HepG2 (cell line): ENCODE results near the gene RPL18. TPM values are rescaled to one million over a fixed set of nuclear protein-coding genes. Genes with fewer than 3 reads are reported as not detected.

Source experiments
- ARNTL ChIP-seq: sonication (generic); formaldehyde crosslinking; IDR thresholded peaks from 2 replicates; pipeline ENCODE4 v1.4.0; 2020; ENCODE audit warnings: mild to moderate bottlenecking, missing genetic modification reagents
- CBX1 ChIP-seq: IDR thresholded peaks from one replicate; pipeline ENCODE4 v1.6.1; 2016; ENCODE audit warnings: antibody characterized with exemption, low read depth
- FOXM1 ChIP-seq: sonication (generic); formaldehyde crosslinking; IDR thresholded peaks from 2 replicates; pipeline ENCODE4 v1.5.0; 2020; ENCODE audit warnings: missing genetic modification reagents
- KDM3A ChIP-seq: IDR thresholded peaks from 2 replicates; pipeline ENCODE4 v1.6.1; 2018; ENCODE audit warnings: low read depth, missing compliant biosample characterization
- NR2F2 ChIP-seq: IDR thresholded peaks from 2 replicates; pipeline ENCODE4 v1.6.1; 2012; ENCODE audit warnings: low read depth, inconsistent platforms, borderline replicate concordance
- SMAD9 ChIP-seq: sonication (generic); formaldehyde crosslinking; IDR thresholded peaks from 2 replicates; pipeline ENCODE4 v1.5.1; 2020; ENCODE audit warnings: mild to moderate bottlenecking, missing genetic modification reagents
- TEAD3 ChIP-seq: optimal IDR thresholded peaks from 2 replicates; pipeline ENCODE3; 2016; ENCODE audit warnings: borderline replicate concordance
- TRIM24 ChIP-seq: sonication (generic); formaldehyde crosslinking; IDR thresholded peaks from 2 replicates; pipeline ENCODE4 v1.8.0; 2022; ENCODE audit warnings: mild to moderate bottlenecking, missing genetic modification reagents
- ZEB1 ChIP-seq: IDR thresholded peaks from 2 replicates; pipeline ENCODE4 v1.6.1; 2012; ENCODE audit warnings: mild to moderate bottlenecking, low read depth, inconsistent platforms; ENCODE audit not compliant: insufficient replicate concordance
- ZKSCAN8 ChIP-seq: IDR thresholded peaks from 2 replicates; pipeline ENCODE4 v1.6.1; 2016; ENCODE audit warnings: borderline replicate concordance, missing genetic modification reagents, missing compliant biosample characterization
- ZNF557 ChIP-seq: sonication (generic); formaldehyde crosslinking; IDR thresholded peaks from 2 replicates; pipeline ENCODE4 v1.4.0; 2020; ENCODE audit warnings: missing genetic modification reagents
- ZNF720 ChIP-seq: sonication (generic); formaldehyde crosslinking; IDR thresholded peaks from 2 replicates; pipeline ENCODE4 v1.4.0; 2020; ENCODE audit warnings: missing genetic modification reagents
- ZSCAN29 ChIP-seq: sonication (generic); formaldehyde crosslinking; conservative IDR thresholded peaks from 2 replicates; pipeline ENCODE4 v1.4.0; 2020; ENCODE audit warnings: mild to moderate bottlenecking, missing genetic modification reagents
- polyA plus RNA-seq, 8 experiments: library from polyadenylated mRNA; depleted of rRNA in 3 of 8; stranded (reverse) in 7 of 8; unstranded in 1 of 8; fragments of >200 nt; fragmentation: Illumina TruSeq in 4 of 8; extraction: Trizol in 4 of 8; gene quantifications; 2 replicates each; pipeline versions ENCODE4 v1.2.1 to v1.2.3, GENCODE V29; 2011 to 2016; ENCODE audit warnings: low read depth in 4 of 8, missing spikeins in 1 of 8, mixed read lengths in 1 of 8; ENCODE audit not compliant: insufficient read depth in 1 of 8
- total RNA-seq, 5 experiments: library from RNA; depleted of rRNA; stranded (reverse); fragments of >200 nt; fragmentation: Illumina TruSeq; extraction: Trizol; gene quantifications; 2 replicates each; pipeline ENCODE4 v1.2.3, GENCODE V29; 2016; ENCODE audit warnings: low read depth in 1 of 5
- TF ChIP-seq, protein P1 (sequence below): sonication (generic); formaldehyde crosslinking; IDR thresholded peaks from 2 replicates; pipeline ENCODE4 v1.4.0; 2020; ENCODE audit warnings: mild to moderate bottlenecking, missing genetic modification reagents
- TF ChIP-seq, protein P2 (sequence below): sonication (generic); formaldehyde crosslinking; IDR thresholded peaks from 2 replicates; pipeline ENCODE4 v1.4.0; 2020; ENCODE audit warnings: missing genetic modification reagents
- TF ChIP-seq, protein P3 (sequence below): sonication (generic); formaldehyde crosslinking; IDR thresholded peaks from 2 replicates; pipeline ENCODE4 v1.8.1; 2023; ENCODE audit warnings: missing genetic modification reagents, inconsistent platforms, borderline replicate concordance
- TF ChIP-seq, protein P4 (sequence below): sonication (generic); formaldehyde crosslinking; IDR thresholded peaks from 2 replicates; pipeline ENCODE4 v1.4.0; 2020; ENCODE audit warnings: missing genetic modification reagents
- TF ChIP-seq, protein P5 (sequence below): sonication (generic); formaldehyde crosslinking; conservative IDR thresholded peaks from 2 replicates; pipeline ENCODE4 v1.8.0; 2022; ENCODE audit warnings: low read depth, missing genetic modification reagents
- TF ChIP-seq, protein P6 (sequence below): sonication (generic); formaldehyde crosslinking; IDR thresholded peaks from 2 replicates; pipeline ENCODE4 v1.8.1; 2022; ENCODE audit warnings: low read depth, mild to moderate bottlenecking, missing genetic modification reagents

Gene RPL18
- total and polyA plus RNA-seq, 2 of the 13 experiments (the other 11 are each of a cell fraction or from before 2014, with no cell fraction given): 1,485 to 1,639 TPM

DNA sequence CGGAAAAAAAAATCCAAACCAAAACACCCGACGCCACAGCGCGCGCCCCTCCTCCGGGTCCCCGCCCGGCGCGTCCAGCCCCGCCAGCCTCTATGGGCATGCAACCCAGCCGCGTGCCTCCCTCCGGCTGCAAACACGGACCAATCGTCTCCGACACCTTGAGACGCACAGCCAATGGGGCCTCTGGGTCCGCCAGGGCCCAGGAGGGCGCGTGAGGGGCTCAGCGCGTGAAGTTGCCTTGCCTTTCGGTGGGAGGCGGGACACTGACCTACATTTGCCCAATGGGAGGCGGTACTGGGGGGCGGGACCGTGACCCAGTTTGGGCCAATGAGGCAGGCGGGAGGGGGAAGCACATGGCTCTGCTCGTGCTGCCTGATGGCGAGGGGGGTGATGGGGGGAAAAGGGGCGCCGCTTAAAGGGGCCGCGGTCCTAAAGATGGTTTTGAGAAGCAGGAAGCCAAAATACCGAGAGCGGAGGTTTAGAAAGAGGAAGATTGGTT is 18.5 kb upstream of the RPL18 start (continued):
- TF ChIP-seq ZSCAN29 (CRISPR knock-in tag) (no peak; the same call in 1 of the 2 replicates), ZNF720 (CRISPR knock-in tag) (no peak), TRIM24 (no peak), NR2F2 (no peak), SMAD9 (CRISPR knock-in tag) (0 out of 2 replicates have a peak, but pooled peaks have one; percentile 66), TEAD3 (peak; percentile 40), CBX1 (no peak), ZEB1 (no peak), ARNTL (peak; percentile 100), ZKSCAN8 (CRISPR knock-in tag) (no peak), ZNF557 (no peak), FOXM1 (CRISPR knock-in tag) (no peak), KDM3A (CRISPR knock-in tag) (no peak)
- TF ChIP-seq, protein P1, sequence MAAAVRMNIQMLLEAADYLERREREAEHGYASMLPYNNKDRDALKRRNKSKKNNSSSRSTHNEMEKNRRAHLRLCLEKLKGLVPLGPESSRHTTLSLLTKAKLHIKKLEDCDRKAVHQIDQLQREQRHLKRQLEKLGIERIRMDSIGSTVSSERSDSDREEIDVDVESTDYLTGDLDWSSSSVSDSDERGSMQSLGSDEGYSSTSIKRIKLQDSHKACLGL (CRISPR knock-in tag): peak; percentile 75; the same call in 1 of the 2 replicates
- TF ChIP-seq, protein P2, sequence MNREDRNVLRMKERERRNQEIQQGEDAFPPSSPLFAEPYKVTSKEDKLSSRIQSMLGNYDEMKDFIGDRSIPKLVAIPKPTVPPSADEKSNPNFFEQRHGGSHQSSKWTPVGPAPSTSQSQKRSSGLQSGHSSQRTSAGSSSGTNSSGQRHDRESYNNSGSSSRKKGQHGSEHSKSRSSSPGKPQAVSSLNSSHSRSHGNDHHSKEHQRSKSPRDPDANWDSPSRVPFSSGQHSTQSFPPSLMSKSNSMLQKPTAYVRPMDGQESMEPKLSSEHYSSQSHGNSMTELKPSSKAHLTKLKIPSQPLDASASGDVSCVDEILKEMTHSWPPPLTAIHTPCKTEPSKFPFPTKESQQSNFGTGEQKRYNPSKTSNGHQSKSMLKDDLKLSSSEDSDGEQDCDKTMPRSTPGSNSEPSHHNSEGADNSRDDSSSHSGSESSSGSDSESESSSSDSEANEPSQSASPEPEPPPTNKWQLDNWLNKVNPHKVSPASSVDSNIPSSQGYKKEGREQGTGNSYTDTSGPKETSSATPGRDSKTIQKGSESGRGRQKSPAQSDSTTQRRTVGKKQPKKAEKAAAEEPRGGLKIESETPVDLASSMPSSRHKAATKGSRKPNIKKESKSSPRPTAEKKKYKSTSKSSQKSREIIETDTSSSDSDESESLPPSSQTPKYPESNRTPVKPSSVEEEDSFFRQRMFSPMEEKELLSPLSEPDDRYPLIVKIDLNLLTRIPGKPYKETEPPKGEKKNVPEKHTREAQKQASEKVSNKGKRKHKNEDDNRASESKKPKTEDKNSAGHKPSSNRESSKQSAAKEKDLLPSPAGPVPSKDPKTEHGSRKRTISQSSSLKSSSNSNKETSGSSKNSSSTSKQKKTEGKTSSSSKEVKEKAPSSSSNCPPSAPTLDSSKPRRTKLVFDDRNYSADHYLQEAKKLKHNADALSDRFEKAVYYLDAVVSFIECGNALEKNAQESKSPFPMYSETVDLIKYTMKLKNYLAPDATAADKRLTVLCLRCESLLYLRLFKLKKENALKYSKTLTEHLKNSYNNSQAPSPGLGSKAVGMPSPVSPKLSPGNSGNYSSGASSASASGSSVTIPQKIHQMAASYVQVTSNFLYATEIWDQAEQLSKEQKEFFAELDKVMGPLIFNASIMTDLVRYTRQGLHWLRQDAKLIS (CRISPR knock-in tag): no peak
- TF ChIP-seq, protein P3, sequence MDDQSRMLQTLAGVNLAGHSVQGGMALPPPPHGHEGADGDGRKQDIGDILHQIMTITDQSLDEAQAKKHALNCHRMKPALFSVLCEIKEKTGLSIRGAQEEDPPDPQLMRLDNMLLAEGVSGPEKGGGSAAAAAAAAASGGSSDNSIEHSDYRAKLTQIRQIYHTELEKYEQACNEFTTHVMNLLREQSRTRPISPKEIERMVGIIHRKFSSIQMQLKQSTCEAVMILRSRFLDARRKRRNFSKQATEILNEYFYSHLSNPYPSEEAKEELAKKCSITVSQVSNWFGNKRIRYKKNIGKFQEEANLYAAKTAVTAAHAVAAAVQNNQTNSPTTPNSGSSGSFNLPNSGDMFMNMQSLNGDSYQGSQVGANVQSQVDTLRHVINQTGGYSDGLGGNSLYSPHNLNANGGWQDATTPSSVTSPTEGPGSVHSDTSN (CRISPR knock-in tag): no peak
- TF ChIP-seq, protein P4, sequence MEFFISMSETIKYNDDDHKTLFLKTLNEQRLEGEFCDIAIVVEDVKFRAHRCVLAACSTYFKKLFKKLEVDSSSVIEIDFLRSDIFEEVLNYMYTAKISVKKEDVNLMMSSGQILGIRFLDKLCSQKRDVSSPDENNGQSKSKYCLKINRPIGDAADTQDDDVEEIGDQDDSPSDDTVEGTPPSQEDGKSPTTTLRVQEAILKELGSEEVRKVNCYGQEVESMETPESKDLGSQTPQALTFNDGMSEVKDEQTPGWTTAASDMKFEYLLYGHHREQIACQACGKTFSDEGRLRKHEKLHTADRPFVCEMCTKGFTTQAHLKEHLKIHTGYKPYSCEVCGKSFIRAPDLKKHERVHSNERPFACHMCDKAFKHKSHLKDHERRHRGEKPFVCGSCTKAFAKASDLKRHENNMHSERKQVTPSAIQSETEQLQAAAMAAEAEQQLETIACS (CRISPR knock-in tag): no peak
- TF ChIP-seq, protein P5, sequence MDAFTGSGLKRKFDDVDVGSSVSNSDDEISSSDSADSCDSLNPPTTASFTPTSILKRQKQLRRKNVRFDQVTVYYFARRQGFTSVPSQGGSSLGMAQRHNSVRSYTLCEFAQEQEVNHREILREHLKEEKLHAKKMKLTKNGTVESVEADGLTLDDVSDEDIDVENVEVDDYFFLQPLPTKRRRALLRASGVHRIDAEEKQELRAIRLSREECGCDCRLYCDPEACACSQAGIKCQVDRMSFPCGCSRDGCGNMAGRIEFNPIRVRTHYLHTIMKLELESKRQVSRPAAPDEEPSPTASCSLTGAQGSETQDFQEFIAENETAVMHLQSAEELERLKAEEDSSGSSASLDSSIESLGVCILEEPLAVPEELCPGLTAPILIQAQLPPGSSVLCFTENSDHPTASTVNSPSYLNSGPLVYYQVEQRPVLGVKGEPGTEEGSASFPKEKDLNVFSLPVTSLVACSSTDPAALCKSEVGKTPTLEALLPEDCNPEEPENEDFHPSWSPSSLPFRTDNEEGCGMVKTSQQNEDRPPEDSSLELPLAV (CRISPR knock-in tag): no peak
- TF ChIP-seq, protein P6, sequence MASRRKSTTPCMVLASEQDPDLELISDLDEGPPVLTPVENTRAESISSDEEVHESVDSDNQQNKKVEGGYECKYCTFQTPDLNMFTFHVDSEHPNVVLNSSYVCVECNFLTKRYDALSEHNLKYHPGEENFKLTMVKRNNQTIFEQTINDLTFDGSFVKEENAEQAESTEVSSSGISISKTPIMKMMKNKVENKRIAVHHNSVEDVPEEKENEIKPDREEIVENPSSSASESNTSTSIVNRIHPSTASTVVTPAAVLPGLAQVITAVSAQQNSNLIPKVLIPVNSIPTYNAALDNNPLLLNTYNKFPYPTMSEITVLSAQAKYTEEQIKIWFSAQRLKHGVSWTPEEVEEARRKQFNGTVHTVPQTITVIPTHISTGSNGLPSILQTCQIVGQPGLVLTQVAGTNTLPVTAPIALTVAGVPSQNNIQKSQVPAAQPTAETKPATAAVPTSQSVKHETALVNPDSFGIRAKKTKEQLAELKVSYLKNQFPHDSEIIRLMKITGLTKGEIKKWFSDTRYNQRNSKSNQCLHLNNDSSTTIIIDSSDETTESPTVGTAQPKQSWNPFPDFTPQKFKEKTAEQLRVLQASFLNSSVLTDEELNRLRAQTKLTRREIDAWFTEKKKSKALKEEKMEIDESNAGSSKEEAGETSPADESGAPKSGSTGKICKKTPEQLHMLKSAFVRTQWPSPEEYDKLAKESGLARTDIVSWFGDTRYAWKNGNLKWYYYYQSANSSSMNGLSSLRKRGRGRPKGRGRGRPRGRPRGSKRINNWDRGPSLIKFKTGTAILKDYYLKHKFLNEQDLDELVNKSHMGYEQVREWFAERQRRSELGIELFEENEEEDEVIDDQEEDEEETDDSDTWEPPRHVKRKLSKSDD (CRISPR knock-in tag): 0 out of 2 replicates have a peak, but pooled peaks have one; percentile 56
